ENCODE data around the gene DDO. TPM values are rescaled to one million over a fixed set of nuclear protein-coding genes. Genes with fewer than 3 reads are reported as not detected.

DDO gene
- total RNA-seq, 1 donor from 2014 or later, result 5.6 TPM

GRCh38 chr6:110421749-110422443, 6.5 kb upstream of the DDO start:
- no peak for DNase-seq (ENCODE audit: low spot score)

GRCh38 chr6:110419028-110419739, 3.8 kb upstream of the DDO start:
- no peak for DNase-seq (ENCODE audit: low spot score)

GRCh38 chr6:110418594-110418993, 3.2 kb upstream of the DDO start:
- no peak for DNase-seq (ENCODE audit: low spot score)

GRCh38 chr6:110414669-110415068, 706 bp downstream of the DDO start:
- DNase-seq (ENCODE audit: low spot score), result no peak

GRCh38 chr6:110412360-110412759, 3.0 kb downstream of the DDO start:
- DNase-seq (ENCODE audit: low spot score), result no peak

- DNase-seq (ENCODE audit: low spot score), result no peak
These were observed 4.9 kb downstream of the DDO start for GRCh38 chr6:110410511-110410910.

- DNase-seq (ENCODE audit: low spot score), result no peak
These were observed 5.6 kb downstream of the DDO start for GRCh38 chr6:110409794-110410193.

GRCh38 chr6:110408901-110409300, 6.5 kb downstream of the DDO start:
- DNase-seq (ENCODE audit: low spot score), result no peak

- no peak for DNase-seq (ENCODE audit: low spot score)
These were observed 10.8 kb downstream of the DDO start for GRCh38 chr6:110404607-110405006.

GRCh38 chr6:110401585-110402176, 13.7 kb downstream of the DDO start:
- no peak for DNase-seq (ENCODE audit: low spot score)

- DNase-seq (ENCODE audit: low spot score), result no peak
These were observed 15.2 kb downstream of the DDO start for GRCh38 chr6:110400208-110400607.

GRCh38 chr6:110399219-110400071, 15.9 kb downstream of the DDO start:
- DNase-seq (ENCODE audit: low spot score), result no peak

- no peak for DNase-seq (ENCODE audit: low spot score)
These were observed 16.6 kb downstream of the DDO start for GRCh38 chr6:110398778-110399177.

- DNase-seq (ENCODE audit: low spot score), result peak; percentile 38
These were observed 20.2 kb downstream of the DDO start for GRCh38 chr6:110395221-110395620.

GRCh38 chr6:110394409-110394808, 21.0 kb downstream of the DDO start:
- no peak for DNase-seq (ENCODE audit: low spot score)

GRCh38 chr6:110392727-110393126, 22.6 kb downstream of the DDO start:
- DNase-seq (ENCODE audit: low spot score), result no peak

GRCh38 chr6:110390404-110390803, 25.0 kb downstream of the DDO start:
- DNase-seq (ENCODE audit: low spot score), result no peak

- no peak for DNase-seq (ENCODE audit: low spot score)
These were observed 25.5 kb downstream of the DDO start for GRCh38 chr6:110389689-110390382.

GRCh38 chr6:110387986-110388385, 27.4 kb downstream of the DDO start:
- DNase-seq (ENCODE audit: low spot score), result no peak

GRCh38 chr6:110385458-110385863, 29.9 kb downstream of the DDO start:
- no peak for DNase-seq (ENCODE audit: low spot score)

- DNase-seq (ENCODE audit: low spot score), result no peak
These were observed 36.8 kb downstream of the DDO start for GRCh38 chr6:110378552-110378951.

GRCh38 chr6:110369066-110369465, 46.3 kb downstream of the DDO start:
- DNase-seq (ENCODE audit: low spot score), result no peak

Measured in mucosa of gallbladder (tissue), 1 donor.